Endothelial cell of umbilical vein (primary cell): Measurements from ENCODE around the gene FAM229A.

Source experiments
- CTCF ChIP-seq, 2 donors: IDR thresholded peaks; 1 replicate in 1 of 2; 2 replicates in 1 of 2; pipeline ENCODE4 v1.5.1; 2011; ENCODE audit warnings: low read length in 2 of 2, mild to moderate bottlenecking in 2 of 2, moderate library complexity in 2 of 2, control low read depth in 1 of 2, inconsistent platforms in 1 of 2, low read depth in 1 of 2; ENCODE audit not compliant: insufficient read depth in 1 of 2; ENCODE audit errors: extremely low read depth in 1 of 2
- MYC ChIP-seq: IDR thresholded peaks from one replicate; pipeline ENCODE4 v1.6.1; 2011; ENCODE audit warnings: mild to moderate bottlenecking, low read depth, low read length
- POLR2A ChIP-seq: IDR thresholded peaks from 2 replicates; pipeline ENCODE4 v1.6.1; 2012; ENCODE audit warnings: low read depth, mild to moderate bottlenecking, control low read depth, low read length
- POLR2AphosphoS5 ChIP-seq: IDR thresholded peaks from 2 replicates; pipeline ENCODE4 v1.6.1; 2012; ENCODE audit warnings: low read depth, mild to moderate bottlenecking, control low read depth, low read length, moderate library complexity; ENCODE audit not compliant: insufficient read depth

DNA sequence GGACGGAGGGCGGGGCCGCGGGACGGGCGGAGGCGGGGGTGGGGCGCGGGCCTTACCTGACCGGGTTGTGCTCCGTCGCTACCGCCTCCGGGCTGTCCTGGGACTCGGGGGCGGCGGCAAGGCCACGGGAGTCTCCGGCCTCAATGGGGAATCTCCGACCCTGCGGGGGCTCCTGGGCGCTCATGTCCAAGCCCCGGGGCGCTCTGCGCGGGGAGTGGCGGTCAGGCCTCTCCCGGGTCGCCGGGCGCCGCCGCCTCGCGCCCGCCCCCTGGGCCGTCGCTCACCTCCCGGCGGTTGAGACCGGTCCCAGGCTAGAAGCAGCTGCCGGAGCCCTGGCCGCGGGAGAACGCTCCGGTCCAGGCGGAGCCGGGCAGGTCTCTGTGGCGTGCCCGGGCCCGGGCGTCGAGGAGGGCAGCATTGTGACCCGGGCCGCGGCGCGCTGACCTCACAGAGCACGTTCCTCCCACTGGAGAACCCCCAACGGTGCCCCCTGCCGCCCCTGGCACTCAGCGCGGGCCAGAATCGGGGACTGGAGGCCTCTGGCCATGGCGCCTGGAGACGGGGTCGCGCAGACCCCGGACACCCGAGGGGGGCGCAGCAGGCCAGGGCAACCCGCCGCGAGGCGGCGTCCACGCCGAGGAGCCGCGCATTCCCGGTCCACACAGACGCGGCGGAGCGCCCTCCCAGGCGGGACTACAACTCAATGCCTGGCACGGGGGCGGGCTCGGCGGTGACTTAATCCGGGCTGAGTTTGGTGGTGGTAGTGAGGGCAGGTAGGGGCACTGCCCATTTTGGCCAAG, 411 bp downstream of the FAM229A start:
- TF ChIP-seq CTCF (IDR thresholded peaks at IDR 0.05; ENCODE audit: extremely low read depth in 1 of 2, insufficient read depth in 1 of 2, low read depth in 1 of 2, low read length in 2 of 2) (peak; percentile 39 to 61), POLR2A (peak; percentile 60), POLR2AphosphoS5 (peak; percentile 54), MYC (no peak)
